Pons (tissue), 1 donor: ENCODE results near the gene C22orf31.

Experiments
- DNase-seq: peaks from one replicate; pipeline ENCODE4 v3.0.0-alpha.2; 2016; ENCODE audit warnings: low spot score

Gene C22orf31

DNA sequence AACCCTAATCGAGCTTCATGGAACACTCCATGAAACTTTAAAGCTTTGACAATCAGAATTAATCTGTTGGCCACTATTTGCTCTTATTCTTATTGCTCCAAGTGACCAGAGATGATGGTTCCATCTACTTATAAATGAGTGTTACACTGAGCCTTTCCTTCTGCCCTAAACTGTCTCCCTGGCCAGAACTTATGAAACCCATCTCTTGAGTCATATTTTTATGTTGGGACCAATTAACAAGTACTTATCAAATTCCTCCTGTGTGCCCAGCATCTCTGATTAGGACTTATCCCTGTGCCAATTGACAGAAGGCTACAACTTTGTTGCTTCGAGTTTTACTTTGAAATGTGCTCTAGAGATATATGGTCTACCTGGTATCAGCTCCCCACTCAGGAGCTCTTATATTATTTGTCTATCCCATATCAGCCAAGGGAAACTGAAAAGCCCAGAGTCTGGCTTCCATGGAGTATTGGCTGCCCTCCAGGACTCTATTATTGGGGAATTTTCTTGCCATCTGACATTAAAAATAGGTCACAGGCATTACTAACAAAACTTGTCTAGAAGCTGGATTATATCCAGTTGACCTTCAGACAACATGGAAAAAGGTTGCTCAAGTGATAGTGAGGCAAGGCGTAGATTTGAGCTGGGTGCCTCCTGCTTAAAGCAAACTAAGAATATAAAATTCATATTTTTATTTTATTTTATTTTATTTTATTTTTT, 20.0 kb upstream of the C22orf31 start:
- no peak for DNase-seq

DNA sequence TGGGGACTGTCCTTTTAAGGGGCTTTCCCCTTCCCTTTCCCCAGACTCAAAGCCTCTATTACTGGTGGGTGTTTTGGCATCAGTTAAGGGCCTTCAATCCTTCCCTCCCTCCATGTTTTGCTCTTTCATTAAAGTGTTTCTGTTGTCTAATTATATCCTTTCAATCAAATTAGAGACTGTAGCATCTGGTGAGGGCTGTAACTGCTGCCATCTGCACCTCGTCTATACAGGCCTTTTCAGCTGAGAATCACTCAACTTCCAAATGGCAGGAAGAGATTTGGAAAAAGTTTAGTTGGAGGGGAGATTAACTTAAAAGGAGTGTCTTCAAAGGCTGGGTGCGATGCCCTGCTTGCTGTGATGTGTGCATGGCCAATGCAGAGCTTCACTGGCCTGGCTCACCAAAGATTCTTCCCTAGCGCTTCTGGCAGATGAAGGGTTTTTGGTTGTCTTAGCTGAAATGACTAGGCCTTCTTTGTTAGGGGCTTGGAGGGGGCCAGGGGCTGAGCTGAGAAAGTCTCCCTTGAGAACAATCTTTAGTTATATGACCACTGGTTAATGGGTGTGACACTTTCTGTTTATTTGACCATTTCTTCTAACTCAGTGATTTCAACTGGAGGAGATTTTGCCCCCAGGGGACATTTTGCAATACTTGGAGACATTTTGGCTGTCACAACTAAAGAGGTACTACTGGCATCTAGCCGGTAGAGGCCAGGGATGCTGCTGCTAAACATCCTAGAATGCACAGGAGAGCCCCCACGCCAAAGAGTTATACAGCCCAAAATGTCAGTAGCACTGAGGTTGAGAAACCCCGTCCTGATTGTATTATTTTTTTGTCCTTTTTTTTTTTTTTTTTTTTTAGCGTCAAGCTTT, 18.7 kb upstream of the C22orf31 start:
- no peak for DNase-seq

DNA sequence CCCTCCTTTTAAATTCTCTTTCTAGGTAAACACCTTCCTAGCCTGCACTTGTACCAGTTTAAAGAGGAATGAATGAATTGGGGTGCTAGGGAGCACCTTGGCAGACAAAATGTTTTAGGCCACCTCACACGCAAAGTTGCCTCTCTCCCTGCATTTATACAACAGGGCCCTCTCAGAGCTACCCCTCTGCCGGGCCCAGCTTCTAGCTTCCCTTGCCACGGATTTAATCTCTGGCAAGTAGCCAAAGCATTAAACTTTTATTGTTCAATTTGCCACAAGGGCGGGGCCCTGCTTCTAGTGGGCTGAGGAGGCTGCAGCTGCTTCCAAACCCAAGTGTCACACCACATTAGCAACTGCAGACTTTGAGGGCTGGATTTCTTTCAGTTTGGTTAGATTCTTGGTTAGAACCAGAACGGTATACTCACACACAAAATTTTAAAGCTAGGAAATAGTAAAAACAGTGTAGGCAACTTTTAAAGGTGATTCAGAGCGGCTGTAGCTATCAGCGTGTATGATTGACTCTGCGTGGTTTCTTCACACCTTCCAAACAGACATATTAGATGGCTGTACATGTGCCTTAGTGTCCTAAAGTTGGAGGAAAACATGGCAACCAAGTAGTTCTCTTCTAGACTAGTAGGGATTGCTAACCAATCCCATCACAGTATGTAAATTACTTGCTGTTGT, 17.7 kb upstream of the C22orf31 start:
- DNase-seq, result no peak

- DNase-seq, result no peak
These were observed 17.2 kb upstream of the C22orf31 start for GRCh38 chr22:29078869-29079207.

DNA sequence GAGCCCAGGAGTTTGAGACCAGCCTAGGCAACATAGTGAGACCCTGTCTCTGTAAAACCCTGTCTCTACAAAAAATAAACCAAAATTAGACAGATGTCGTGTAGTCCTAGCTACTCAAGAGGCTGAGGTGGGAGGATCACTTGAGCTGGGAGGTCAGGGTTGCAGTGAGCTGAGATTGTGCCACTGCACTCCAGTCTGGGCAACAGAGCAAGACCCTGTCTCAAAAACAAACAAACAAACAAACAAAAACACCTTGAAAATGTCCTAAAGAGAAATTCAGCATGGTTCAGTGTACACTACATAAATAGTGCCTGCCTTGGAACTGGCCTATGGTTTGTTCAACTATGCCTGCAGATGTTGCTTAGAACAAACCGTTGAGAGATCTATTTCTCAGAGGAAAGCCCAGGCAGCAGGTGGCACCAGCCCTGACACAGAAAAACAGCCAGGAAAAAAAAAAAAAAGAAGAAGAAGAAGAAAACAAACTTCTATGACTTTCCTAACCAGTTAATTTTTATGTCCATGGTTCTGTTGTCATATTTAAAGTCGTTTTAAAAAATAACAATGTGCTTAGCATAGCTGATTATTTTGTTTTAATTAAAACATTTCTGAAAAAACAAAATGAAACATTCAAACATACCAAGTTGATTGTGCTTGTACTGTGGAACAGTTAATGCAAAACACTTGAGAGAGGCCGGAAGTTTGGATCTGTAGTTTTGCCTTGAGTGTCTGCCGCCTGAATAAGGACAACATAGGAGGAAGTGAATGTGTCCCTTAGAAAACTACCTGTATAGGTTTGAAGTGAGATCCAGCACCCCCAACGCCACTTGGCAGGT, 16.6 kb upstream of the C22orf31 start:
- DNase-seq, result no peak

DNA sequence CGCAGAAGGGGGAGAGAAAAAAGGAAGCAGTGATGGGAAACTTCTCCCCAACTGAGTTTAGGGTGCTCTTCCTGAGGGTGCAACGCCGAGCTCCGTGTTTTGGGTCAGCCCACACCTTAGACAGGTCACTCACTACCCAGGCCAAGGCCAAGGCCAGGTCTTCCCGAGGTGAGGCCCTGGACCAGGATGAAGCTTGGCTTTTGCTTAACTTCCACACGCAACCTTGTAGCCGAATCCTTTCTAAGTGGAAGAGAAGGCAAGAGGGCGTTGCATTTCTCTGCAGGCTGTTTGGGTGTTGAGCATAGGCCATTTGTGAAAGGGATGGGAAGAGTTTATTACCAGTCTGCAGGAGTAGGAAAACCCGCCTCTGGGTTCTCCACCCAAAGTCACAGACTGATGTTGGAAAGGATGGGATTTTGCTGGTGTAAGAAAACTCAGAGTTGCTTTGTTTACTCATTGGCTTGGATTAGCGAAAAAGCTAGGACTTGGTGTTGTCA, 12.7 kb upstream of the C22orf31 start:
- DNase-seq, result no peak

- DNase-seq, result no peak
These were observed 12.1 kb upstream of the C22orf31 start for GRCh38 chr22:29073618-29074275.

DNA sequence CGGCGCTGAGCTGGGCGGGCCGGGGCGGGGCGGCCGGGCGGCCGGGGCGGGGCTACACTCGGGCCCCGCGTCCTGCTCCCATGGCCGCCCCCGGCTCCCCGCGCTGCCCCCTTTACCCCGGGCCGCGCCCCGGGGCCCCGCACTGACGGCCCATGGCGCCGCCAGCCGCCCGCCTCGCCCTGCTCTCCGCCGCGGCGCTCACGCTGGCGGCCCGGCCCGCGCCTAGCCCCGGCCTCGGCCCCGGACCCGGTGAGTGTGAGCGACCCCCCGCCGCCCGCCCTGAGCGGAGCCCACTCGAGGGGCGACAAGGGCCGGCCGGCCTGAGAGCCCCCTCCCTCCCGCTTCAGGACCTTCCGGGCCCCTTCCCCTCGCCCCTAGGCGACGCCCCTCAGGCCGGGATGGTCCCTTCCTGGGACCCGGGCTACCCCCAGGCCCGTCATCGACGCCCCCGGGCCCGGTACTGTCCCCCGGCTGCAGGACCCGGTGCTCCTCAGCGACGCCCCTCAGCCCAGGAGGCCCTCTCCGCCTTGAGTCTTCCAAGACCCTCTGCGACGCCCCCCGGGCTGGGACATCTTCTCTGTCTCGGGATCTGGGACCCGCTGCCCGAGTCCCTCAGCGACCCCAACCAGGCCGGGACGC, 11.5 kb upstream of the C22orf31 start, which contains the start of gene KREMEN1:
Gene KREMEN1 (plus strand): TSS at position 57 of the 639 bp plus-strand sequence. CDS start 96 bp downstream, at position 153.
- DNase-seq, result no peak

DNA sequence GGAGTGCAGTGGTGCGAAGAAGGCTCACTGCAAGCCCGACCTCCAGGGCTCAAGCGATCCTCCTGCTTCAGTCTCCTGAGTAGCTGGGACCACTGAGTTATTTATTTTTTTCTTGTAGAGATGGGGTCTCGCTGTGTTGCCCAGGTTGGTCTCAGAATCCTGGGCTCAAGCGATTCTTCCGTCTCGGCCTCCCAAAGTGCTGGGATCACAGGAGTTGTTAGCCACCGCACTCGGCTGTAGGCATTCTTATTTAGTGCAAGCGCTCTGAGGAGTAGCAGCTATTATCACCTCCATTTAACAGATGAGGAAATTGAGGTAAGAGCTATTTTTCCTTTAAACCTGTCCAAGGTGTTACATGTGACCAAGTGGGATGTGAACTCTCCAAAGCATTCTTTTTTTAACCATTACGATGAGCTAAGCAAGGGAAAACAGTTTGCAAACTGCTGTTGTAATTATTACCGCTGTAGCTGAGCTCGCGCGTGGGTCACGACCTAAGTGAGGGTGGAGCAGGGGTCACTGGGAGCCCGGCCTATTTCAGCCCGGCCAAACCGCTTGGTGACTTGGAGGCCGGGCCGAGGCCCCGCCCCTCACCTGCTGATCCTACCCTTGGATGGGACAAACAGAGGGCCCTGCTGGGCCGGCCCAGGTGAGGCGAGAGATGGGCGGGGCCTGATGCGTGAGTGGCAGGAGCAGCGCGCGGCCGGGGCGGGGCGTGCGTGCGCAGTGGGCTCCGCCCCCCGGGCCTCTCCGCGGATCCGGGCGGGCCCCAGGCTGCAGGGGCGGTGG, 10.8 kb upstream of the C22orf31 start:
- peak; percentile 66 for DNase-seq

GRCh38 chr22:29071261-29072045, 9.8 kb upstream of the C22orf31 start:
- no peak for DNase-seq

DNA sequence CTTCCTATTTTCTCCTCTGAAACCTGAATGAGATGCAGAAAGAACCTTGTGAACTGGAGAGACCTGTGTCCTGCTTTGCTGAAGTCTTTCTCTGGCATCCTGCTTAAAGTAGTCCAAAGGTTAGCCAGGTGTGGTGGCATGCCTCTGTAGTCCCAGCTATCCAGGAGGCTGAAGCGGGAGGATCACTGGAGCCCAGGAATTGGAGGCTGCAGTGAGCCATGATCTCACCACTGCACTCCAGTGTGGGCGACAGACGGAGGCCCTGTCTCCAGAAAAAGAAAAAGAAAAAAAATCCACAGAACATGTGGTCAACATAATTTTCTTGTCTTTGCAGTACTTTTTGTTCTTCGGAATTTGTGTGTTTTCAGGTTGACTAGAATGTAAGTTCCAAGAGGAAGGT, 8.9 kb upstream of the C22orf31 start:
- DNase-seq, result no peak

DNA sequence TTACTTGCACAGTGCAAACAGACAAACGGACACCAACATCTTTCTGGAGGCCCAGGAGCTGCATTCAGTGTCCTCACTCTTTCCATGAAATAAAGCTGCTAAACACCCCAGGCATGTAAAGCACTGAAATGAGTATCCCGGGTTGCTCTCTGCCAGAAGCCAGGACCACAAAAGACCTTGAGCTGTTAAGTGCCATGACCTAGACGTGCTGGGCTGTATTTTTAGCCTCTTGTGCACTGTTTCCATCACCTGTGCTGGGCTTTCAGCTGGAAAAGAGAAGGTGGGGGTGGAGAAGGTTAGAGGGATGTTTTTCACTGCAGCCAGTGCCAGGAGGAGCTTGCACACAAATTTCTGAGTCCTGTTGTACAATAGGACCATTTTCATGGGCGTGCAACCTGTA, 7.8 kb upstream of the C22orf31 start:
- no peak for DNase-seq

GRCh38 chr22:29065468-29066190, 4.0 kb upstream of the C22orf31 start:
- DNase-seq, result no peak

DNA sequence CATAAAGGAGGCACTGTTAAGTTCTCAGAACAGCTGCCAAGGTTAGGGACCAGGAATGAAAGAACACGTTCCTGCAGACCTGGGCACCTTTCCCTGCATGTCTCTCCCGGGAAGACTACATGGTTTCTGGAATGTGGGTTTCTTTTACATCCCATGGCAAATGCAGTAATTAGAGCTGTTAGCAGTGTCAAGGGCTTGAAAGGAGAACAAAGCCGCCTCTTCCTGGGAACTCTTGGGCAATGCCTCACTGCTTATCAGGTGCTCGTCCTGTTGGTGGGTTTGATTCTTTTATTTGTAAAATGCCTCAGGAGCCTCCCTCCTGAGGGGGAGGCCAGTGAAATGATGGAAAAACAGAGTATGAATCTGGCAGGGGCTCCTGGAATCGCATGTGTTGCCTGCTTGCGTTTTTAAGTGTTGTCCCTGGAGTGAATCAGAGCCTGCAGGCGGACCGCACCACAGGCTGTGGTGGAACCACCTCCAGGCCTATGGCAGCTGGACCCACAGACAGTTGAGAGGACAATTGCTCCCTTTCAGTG, 723 bp upstream of the C22orf31 start:
- no peak for DNase-seq

- no peak for DNase-seq
These were observed 700 bp downstream of the C22orf31 start for GRCh38 chr22:29060931-29061330.

GRCh38 chr22:29060251-29060869, 1.3 kb downstream of the C22orf31 start:
- DNase-seq, result no peak

GRCh38 chr22:29056472-29056871, 5.2 kb downstream of the C22orf31 start:
- no peak for DNase-seq
